Gastroesophageal sphincter (tissue), 3 donors: ENCODE results near the gene SLIT2.

Experiments used
- CTCF ChIP-seq, 4 experiments: fragments of 200-600 bp in 2 of 4; fragments of 450-650 bp in 2 of 4; sonication (generic) in 1 of 4; IDR thresholded peaks; one replicate each; pipeline ENCODE4 v1.5.1; 2017 to 2019; ENCODE audit warnings: antibody characterized with exemption in 4 of 4, mild to moderate bottlenecking in 2 of 4, moderate library complexity in 2 of 4
- POLR2A ChIP-seq, 2 donors: fragments of 450-650 bp; IDR thresholded peaks; one replicate each; pipeline ENCODE4 v1.6.1; 2017; ENCODE audit warnings: antibody characterized with exemption in 2 of 2, mild to moderate bottlenecking in 2 of 2, moderate library complexity in 1 of 2

GRCh38 chr4:20281453-20281852, 29.7 kb downstream of the SLIT2 start:
- TF ChIP-seq CTCF (IDR thresholded peaks at IDR 0.05) (no peak), POLR2A (IDR thresholded peaks at IDR 0.05) (no peak)
